ENCODE results near the gene ABL1.
"Not testable (repeated sequence)": the region's sequence is repeated elsewhere in the genome, so short reads cannot be mapped to it uniquely, and the experiment has no call there.

ABL1 gene

GRCh38 chr9:130903194-130904069, 68.4 kb downstream of the ABL1 start:
- Histone ChIP-seq H3K9ac (ENCODE audit: low read depth, low read length) (no peak overlapping the region), H3K27ac (ENCODE audit: low read depth, low read length) (no peak overlapping the region), H3K4me1 (ENCODE audit: insufficient read depth, low read length) (no peaks in the 10 kb centered on the region), H3K4me3 (ENCODE audit: low read length) (no peak overlapping the region), H3K27me3 (ENCODE audit: insufficient read depth, low read length) (no peaks in the 10 kb centered on the region), H3K36me3 (ENCODE audit: insufficient read depth, low read length) (no peaks in the 10 kb centered on the region), H3K9me3 (ENCODE audit: insufficient read depth, low read depth, low read length) (no peaks in the 10 kb centered on the region)
- WGBS, result 84% methylated on average over 25 of the region's 25 CpGs

- Histone ChIP-seq H3K4me3 (ENCODE audit: low read length) (no peak overlapping the region), H3K27ac (ENCODE audit: low read depth, low read length) (no peak overlapping the region), H3K9ac (ENCODE audit: low read depth, low read length) (no peak overlapping the region), H3K4me1 (ENCODE audit: insufficient read depth, low read length) (no peaks in the 10 kb centered on the region), H3K9me3 (ENCODE audit: insufficient read depth, low read depth, low read length) (no peaks in the 10 kb centered on the region), H3K36me3 (ENCODE audit: insufficient read depth, low read length) (no peaks in the 10 kb centered on the region), H3K27me3 (ENCODE audit: insufficient read depth, low read length) (no peaks in the 10 kb centered on the region)
- WGBS, result 94% methylated on average over 48 of the region's 48 CpGs
Measured at GRCh38 chr9:130904070-130905044, 69.3 kb downstream of the ABL1 start.

GRCh38 chr9:130905125-130905901, 70.3 kb downstream of the ABL1 start:
- H3K27ac ChIP-seq (ENCODE audit: low read depth, low read length), result no peak overlapping the region
- WGBS, result 90% methylated on average over 24 of the region's 24 CpGs
- no peak overlapping the region for H3K4me3 ChIP-seq (ENCODE audit: low read length)
- no peaks in the 10 kb centered on the region for H3K36me3 ChIP-seq (ENCODE audit: insufficient read depth, low read length)
- no peaks in the 10 kb centered on the region for H3K4me1 ChIP-seq (ENCODE audit: insufficient read depth, low read length)
- no peak overlapping the region for H3K9ac ChIP-seq (ENCODE audit: low read depth, low read length)
- no peaks in the 10 kb centered on the region for H3K27me3 ChIP-seq (ENCODE audit: insufficient read depth, low read length)
- H3K9me3 ChIP-seq (ENCODE audit: insufficient read depth, low read depth, low read length), result no peaks in the 10 kb centered on the region

- Histone ChIP-seq H3K9ac (ENCODE audit: low read depth, low read length) (no peak overlapping the region), H3K9me3 (ENCODE audit: insufficient read depth, low read depth, low read length) (no peaks in the 10 kb centered on the region), H3K36me3 (ENCODE audit: insufficient read depth, low read length) (no peaks in the 10 kb centered on the region), H3K27ac (ENCODE audit: low read depth, low read length) (no peak overlapping the region), H3K27me3 (ENCODE audit: insufficient read depth, low read length) (no peaks in the 10 kb centered on the region), H3K4me3 (ENCODE audit: low read length) (no peak overlapping the region), H3K4me1 (ENCODE audit: insufficient read depth, low read length) (no peaks in the 10 kb centered on the region)
- 89% methylated on average over 24 of the region's 24 CpGs for WGBS
Measured at GRCh38 chr9:130905902-130906734, 71.1 kb downstream of the ABL1 start.

- H3K9me3 ChIP-seq (ENCODE audit: insufficient read depth, low read depth, low read length), result no peaks in the 10 kb centered on the region
- no peaks in the 10 kb centered on the region for H3K27me3 ChIP-seq (ENCODE audit: insufficient read depth, low read length)
- H3K4me1 ChIP-seq (ENCODE audit: insufficient read depth, low read length), result no peaks in the 10 kb centered on the region
- 86% methylated on average over 19 of the region's 21 CpGs for whole genome bisulfite sequencing
- H3K27ac ChIP-seq (ENCODE audit: low read depth, low read length), result no peak overlapping the region
- H3K9ac ChIP-seq (ENCODE audit: low read depth, low read length), result no peak overlapping the region
- H3K4me3 ChIP-seq (ENCODE audit: low read length), result no peak overlapping the region
- no peaks in the 10 kb centered on the region for H3K36me3 ChIP-seq (ENCODE audit: insufficient read depth, low read length)
Measured at GRCh38 chr9:130906735-130907416, 71.8 kb downstream of the ABL1 start.

GRCh38 chr9:130908146-130908877, 73.3 kb downstream of the ABL1 start:
- no peaks in the 10 kb centered on the region for H3K36me3 ChIP-seq (ENCODE audit: insufficient read depth, low read length)
- peaks cover 3% of the 10 kb centered on the region; the same call in 1 of the 2 replicates for H3K4me1 ChIP-seq (ENCODE audit: insufficient read depth, low read length)
- H3K4me3 ChIP-seq (ENCODE audit: low read length), result no peak overlapping the region
- 80% methylated on average over 21 of the region's 22 CpGs for WGBS
- H3K27ac ChIP-seq (ENCODE audit: low read depth, low read length), result no peak overlapping the region
- H3K9me3 ChIP-seq (ENCODE audit: insufficient read depth, low read depth, low read length), result no peaks in the 10 kb centered on the region
- H3K27me3 ChIP-seq (ENCODE audit: insufficient read depth, low read length), result no peaks in the 10 kb centered on the region
- no peak overlapping the region for H3K9ac ChIP-seq (ENCODE audit: low read depth, low read length)

GRCh38 chr9:130908878-130909355, 73.9 kb downstream of the ABL1 start:
- 74% methylated on average over 15 of the region's 19 CpGs for WGBS
- H3K9me3 ChIP-seq (ENCODE audit: insufficient read depth, low read depth, low read length), result no peaks in the 10 kb centered on the region
- no peaks in the 10 kb centered on the region for H3K36me3 ChIP-seq (ENCODE audit: insufficient read depth, low read length)
- no peak overlapping the region for H3K9ac ChIP-seq (ENCODE audit: low read depth, low read length)
- H3K4me1 ChIP-seq (ENCODE audit: insufficient read depth, low read length), result peaks cover 9% of the 10 kb centered on the region; the same call in 1 of the 2 replicates
- no peaks in the 10 kb centered on the region for H3K27me3 ChIP-seq (ENCODE audit: insufficient read depth, low read length)
- no peak overlapping the region for H3K4me3 ChIP-seq (ENCODE audit: low read length)
- H3K27ac ChIP-seq (ENCODE audit: low read depth, low read length), result no peak overlapping the region

- not testable (repeated sequence) for H3K27ac ChIP-seq (ENCODE audit: low read depth, low read length); H3K9me3 ChIP-seq (ENCODE audit: insufficient read depth, low read depth, low read length); H3K9ac ChIP-seq (ENCODE audit: low read depth, low read length); H3K4me3 ChIP-seq (ENCODE audit: low read length); H3K36me3 ChIP-seq (ENCODE audit: insufficient read depth, low read length); H3K27me3 ChIP-seq (ENCODE audit: insufficient read depth, low read length)
- peaks cover 12% of the 10 kb centered on the region; the same call in 1 of the 2 replicates for H3K4me1 ChIP-seq (ENCODE audit: insufficient read depth, low read length)
- WGBS, result 93% methylated on average over 27 of the region's 27 CpGs
Measured at GRCh38 chr9:130910041-130910440, 75.0 kb downstream of the ABL1 start.

GRCh38 chr9:130910670-130911069, 75.6 kb downstream of the ABL1 start:
- not testable (repeated sequence) for H3K27me3 ChIP-seq (ENCODE audit: insufficient read depth, low read length); H3K9ac ChIP-seq (ENCODE audit: low read depth, low read length); H3K36me3 ChIP-seq (ENCODE audit: insufficient read depth, low read length); H3K27ac ChIP-seq (ENCODE audit: low read depth, low read length); H3K4me3 ChIP-seq (ENCODE audit: low read length); H3K9me3 ChIP-seq (ENCODE audit: insufficient read depth, low read depth, low read length)
- 78% methylated on average over 1 of the region's 1 CpG for WGBS
- peaks cover 12% of the 10 kb centered on the region; the same call in 1 of the 2 replicates for H3K4me1 ChIP-seq (ENCODE audit: insufficient read depth, low read length)
